Hematopoietic multipotent progenitor cell treated with erythropoietin and hydrocortisone succinate and interleukin-3 and kit ligand, for 17 days (in vitro differentiated cells): ENCODE measurements around the gene STEEP1.

Source experiments
- DNase-seq: peaks from one replicate; pipeline ENCODE4 v3.0.0-alpha.2; 2015; ENCODE audit warnings: low spot score

Gene STEEP1

GRCh38 chrX:119488749-119489148 lies 76.5 kb downstream of the STEEP1 start:
- peak; percentile 52 for DNase-seq
